ENCODE results near the gene RBM47. TPM values are rescaled to one million over a fixed set of nuclear protein-coding genes. Genes with fewer than 3 reads are reported as not detected.
"Not testable (repeated sequence)": the region's sequence is repeated elsewhere in the genome, so short reads cannot be mapped to it uniquely, and the experiment has no call there.

The RBM47 gene
- total RNA-seq, 4 donors from 2014 or later = 13.3 to 38.3 (median 21.8) TPM

GRCh38 chr4:40645586-40645985 lies 15.9 kb upstream of the RBM47 start:
- Histone ChIP-seq H3K36me3 (no peaks in the 10 kb centered on the region), H3K4me3 (no peak overlapping the region), H3K9me3 (no peaks in the 10 kb centered on the region), H3K4me1 (no peaks in the 10 kb centered on the region), H3K27me3 (no peaks in the 10 kb centered on the region), H3K27ac (replicated peaks in 1 of 4) (no peak overlapping the region)
- TF ChIP-seq POLR2AphosphoS5 (IDR thresholded peaks at IDR 0.05) = no peak
- TF ChIP-seq POLR2A (IDR thresholded peaks at IDR 0.05; ENCODE audit: low read depth) = no peak
- TF ChIP-seq, protein P1, sequence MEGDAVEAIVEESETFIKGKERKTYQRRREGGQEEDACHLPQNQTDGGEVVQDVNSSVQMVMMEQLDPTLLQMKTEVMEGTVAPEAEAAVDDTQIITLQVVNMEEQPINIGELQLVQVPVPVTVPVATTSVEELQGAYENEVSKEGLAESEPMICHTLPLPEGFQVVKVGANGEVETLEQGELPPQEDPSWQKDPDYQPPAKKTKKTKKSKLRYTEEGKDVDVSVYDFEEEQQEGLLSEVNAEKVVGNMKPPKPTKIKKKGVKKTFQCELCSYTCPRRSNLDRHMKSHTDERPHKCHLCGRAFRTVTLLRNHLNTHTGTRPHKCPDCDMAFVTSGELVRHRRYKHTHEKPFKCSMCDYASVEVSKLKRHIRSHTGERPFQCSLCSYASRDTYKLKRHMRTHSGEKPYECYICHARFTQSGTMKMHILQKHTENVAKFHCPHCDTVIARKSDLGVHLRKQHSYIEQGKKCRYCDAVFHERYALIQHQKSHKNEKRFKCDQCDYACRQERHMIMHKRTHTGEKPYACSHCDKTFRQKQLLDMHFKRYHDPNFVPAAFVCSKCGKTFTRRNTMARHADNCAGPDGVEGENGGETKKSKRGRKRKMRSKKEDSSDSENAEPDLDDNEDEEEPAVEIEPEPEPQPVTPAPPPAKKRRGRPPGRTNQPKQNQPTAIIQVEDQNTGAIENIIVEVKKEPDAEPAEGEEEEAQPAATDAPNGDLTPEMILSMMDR (IDR thresholded peaks at IDR 0.05) = no peak
- no peak for TF ChIP-seq EP300 (IDR thresholded peaks at IDR 0.05)
- DNase-seq (ENCODE audit: extremely low spot score) = no peak
- intact Hi-C loops (cut with DNase I) = no loop called here

DNA sequence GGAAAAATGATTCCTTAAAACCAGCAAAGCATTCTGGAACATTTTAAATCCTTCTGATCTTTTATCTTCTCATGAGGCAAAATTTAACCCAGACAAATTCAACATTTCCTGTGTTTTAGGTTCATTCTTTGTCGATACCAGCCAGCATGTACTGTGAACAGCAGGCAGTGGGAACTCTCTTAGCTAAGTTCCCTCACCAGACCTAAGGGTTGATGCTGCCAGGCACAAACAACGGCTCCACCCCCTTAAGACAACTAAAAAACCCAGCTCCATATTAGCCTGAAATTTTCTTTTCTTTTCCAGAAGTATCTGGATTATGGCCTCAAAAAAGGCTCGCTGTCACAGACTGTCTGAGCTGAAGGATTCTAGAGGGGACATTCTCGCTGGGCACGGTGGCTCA lies 2.4 kb upstream of the RBM47 start:
- Histone ChIP-seq H3K27ac (replicated peaks in 1 of 4) (no peak overlapping the region), H3K9me3 (no peaks in the 10 kb centered on the region), H3K4me3 (no peak overlapping the region), H3K4me1 (peaks cover 4 to 17% (median 16%) of the 10 kb centered on the region in 4 donors), H3K27me3 (peaks cover 0 to 3% (median 0%) of the 10 kb centered on the region in 4 donors), H3K36me3 (no peaks in the 10 kb centered on the region)
- TF ChIP-seq, protein P1 (IDR thresholded peaks at IDR 0.05) = no peak
- TF ChIP-seq POLR2AphosphoS5 (IDR thresholded peaks at IDR 0.05) = no peak
- TF ChIP-seq EP300 (IDR thresholded peaks at IDR 0.05) = no peak
- no peak for TF ChIP-seq POLR2A (IDR thresholded peaks at IDR 0.05; ENCODE audit: low read depth)
- no peak for DNase-seq (ENCODE audit: extremely low spot score)
- intact Hi-C loops (cut with DNase I) = no loop called here
- WGBS = 90% methylated on average over 5 of the region's 5 CpGs

- TF ChIP-seq EP300 (IDR thresholded peaks at IDR 0.05) (no peak), POLR2AphosphoS5 (IDR thresholded peaks at IDR 0.05) (peak in 1 of 2 donors; percentile 16)
- H3K4me1 ChIP-seq = peaks cover 4 to 17% (median 16%) of the 10 kb centered on the region in 4 donors
- H3K4me3 ChIP-seq = peak overlapping the region; percentile 50 to 62 (median 58)
- no peaks in the 10 kb centered on the region for H3K36me3 ChIP-seq
- H3K27me3 ChIP-seq = peaks cover 0 to 9% (median 0%) of the 10 kb centered on the region in 4 donors
- intact Hi-C loops (cut with DNase I) = no loop called here
- H3K9me3 ChIP-seq = no peaks in the 10 kb centered on the region
- peak overlapping the region; percentile 10 to 67 (median 62) for H3K27ac ChIP-seq (replicated peaks in 1 of 4)
- 62% methylated on average over 41 of the region's 41 CpGs for WGBS
- no peak for DNase-seq (ENCODE audit: extremely low spot score)
Measured at GRCh38 chr4:40630335-40631021, 814 bp upstream of the RBM47 start.

DNA sequence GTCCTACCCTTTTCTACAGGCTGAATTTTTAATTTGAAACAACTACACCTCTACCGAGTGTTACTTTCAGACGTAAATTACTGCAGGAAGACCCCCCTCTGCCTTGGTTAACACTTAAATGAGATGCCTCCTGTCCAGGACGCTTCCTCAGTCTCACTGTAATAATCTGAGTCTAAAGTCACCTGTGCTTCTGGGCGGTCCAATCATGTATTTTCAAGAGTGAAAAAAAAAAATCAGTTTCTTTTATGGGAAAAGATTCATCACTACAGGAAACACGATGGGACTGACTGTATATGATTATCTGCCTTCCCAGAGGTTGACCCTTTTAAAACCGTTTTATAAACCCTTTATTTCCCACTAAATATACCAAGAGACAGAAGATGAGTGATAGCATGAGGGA lies 776 bp downstream of the RBM47 start:
- intact Hi-C loops (cut with DNase I) = no loop called here
- TF ChIP-seq, protein P1 (IDR thresholded peaks at IDR 0.05) = no peak
- TF ChIP-seq EP300 (IDR thresholded peaks at IDR 0.05) (no peak), POLR2AphosphoS5 (IDR thresholded peaks at IDR 0.05) (no peak), POLR2A (IDR thresholded peaks at IDR 0.05; ENCODE audit: low read depth) (no peak)
- no peaks in the 10 kb centered on the region for H3K36me3 ChIP-seq
- H3K4me3 ChIP-seq = peak overlapping the region; percentile 50 to 62 (median 58)
- WGBS = 31% methylated on average over 6 of the region's 6 CpGs
- no peak for DNase-seq (ENCODE audit: extremely low spot score)
- H3K9me3 ChIP-seq = no peaks in the 10 kb centered on the region
- peaks cover 0 to 9% (median 0%) of the 10 kb centered on the region in 4 donors for H3K27me3 ChIP-seq
- peak overlapping the region in 3 of 4 donors; percentile 1 to 67 (median 64) for H3K27ac ChIP-seq (replicated peaks in 1 of 4)
- H3K4me1 ChIP-seq = peaks cover 4 to 17% (median 16%) of the 10 kb centered on the region in 4 donors

- H3K4me1 ChIP-seq = peaks cover 4 to 17% (median 16%) of the 10 kb centered on the region in 4 donors
- H3K4me3 ChIP-seq = peak overlapping the region in 1 of 4 donors; percentile 41
- intact Hi-C loops (cut with DNase I); DNase-seq (ENCODE audit: extremely low spot score); H3K36me3 ChIP-seq; H3K27ac ChIP-seq (replicated peaks in 1 of 4); H3K9me3 ChIP-seq: not testable (repeated sequence)
- peaks cover 0 to 12% (median 0%) of the 10 kb centered on the region in 4 donors for H3K27me3 ChIP-seq
- 64% methylated on average over 6 of the region's 6 CpGs for WGBS
Measured at GRCh38 chr4:40628407-40628806, 1.3 kb downstream of the RBM47 start.

Data from esophagus muscularis mucosa (tissue), 4 donors.